Naive thymus-derived CD4-positive, alpha-beta T cell (primary cell): ENCODE results near the gene HS3ST3A1. TPM values are rescaled to one million over a fixed set of nuclear protein-coding genes. Genes with fewer than 3 reads are reported as not detected.

Experiments
- ATAC-seq: fragments of 150-1000 bp; cut with Tn5 transposase; 2 replicates; pipeline ENCODE4 v1.10.0; 2021; ENCODE audit warnings: mild to moderate bottlenecking, moderate library complexity
- CTCF ChIA-PET: fragments of 350-600 bp; sonication (Branson Sonifier 250); formaldehyde crosslinking; loops from one replicate; lab custom pipeline; 2021; ENCODE audit warnings: antibody characterized with exemption; lab: Charles Lee
- POLR2A ChIA-PET: fragments of 350-600 bp; sonication (Branson Sonifier 250); formaldehyde crosslinking; loops from one replicate; lab custom pipeline; 2021; ENCODE audit warnings: antibody characterized with exemption, inconsistent platforms; lab: Charles Lee
- DNase-seq, 9 donors: peaks; one replicate each; pipeline versions ENCODE4 v3.0.0 to v3.0.0-alpha.2; 2020 to 2022; ENCODE audit warnings: mixed read lengths in 1 of 9
- H3K27ac ChIP-seq: one replicate; pipeline ENCODE4 v1.7.0; 2013; ENCODE audit warnings: mild to moderate bottlenecking, low read depth, low read length, moderate library complexity
- H3K27me3 ChIP-seq, 2 donors: one replicate each; pipeline ENCODE4 v1.7.0; 2013; ENCODE audit warnings: low read length in 2 of 2, mild to moderate bottlenecking in 2 of 2, moderate library complexity in 2 of 2; ENCODE audit not compliant: control insufficient read depth in 2 of 2, insufficient read depth in 2 of 2
- H3K36me3 ChIP-seq, 3 experiments: 1 replicate in 2 of 3; 2 replicates in 1 of 3; pipeline ENCODE4 v1.7.0; 2013; ENCODE audit warnings: low read length in 3 of 3, mild to moderate bottlenecking in 3 of 3, moderate library complexity in 1 of 3; ENCODE audit not compliant: insufficient read depth in 3 of 3, control insufficient read depth in 2 of 3
- H3K4me1 ChIP-seq, 2 donors: one replicate each; pipeline ENCODE4 v1.7.0; 2013; ENCODE audit warnings: low read length in 2 of 2, mild to moderate bottlenecking in 2 of 2, moderate library complexity in 1 of 2; ENCODE audit not compliant: control insufficient read depth in 2 of 2, insufficient read depth in 2 of 2
- H3K4me3 ChIP-seq: 2 replicates; pipeline ENCODE4 v1.7.0; 2013; ENCODE audit warnings: mild to moderate bottlenecking, low read length
- H3K9me3 ChIP-seq, 3 experiments: 1 replicate in 2 of 3; 2 replicates in 1 of 3; pipeline ENCODE4 v1.7.0; 2013; ENCODE audit warnings: low read length in 3 of 3; ENCODE audit not compliant: control insufficient read depth in 2 of 3
- H3K27ac Mint-ChIP-seq, 9 donors: one replicate each; pipeline ENCODE4 v1.8.0; 2020 to 2022; ENCODE audit warnings: mixed read lengths in 9 of 9, mild to moderate bottlenecking in 8 of 9, moderate library complexity in 5 of 9, inconsistent platforms in 2 of 9
- H3K27me3 Mint-ChIP-seq, 5 donors: one replicate each; pipeline ENCODE4 v1.8.0; 2021 to 2022; ENCODE audit warnings: mixed read lengths in 5 of 5, mild to moderate bottlenecking in 1 of 5
- H3K36me3 Mint-ChIP-seq, 5 donors: one replicate each; pipeline ENCODE4 v1.8.0; 2020 to 2022; ENCODE audit warnings: mixed read lengths in 5 of 5, mild to moderate bottlenecking in 3 of 5, inconsistent platforms in 1 of 5
- H3K4me1 Mint-ChIP-seq, 7 donors: one replicate each; pipeline ENCODE4 v1.8.0; 2020 to 2022; ENCODE audit warnings: mixed read lengths in 7 of 7, mild to moderate bottlenecking in 3 of 7, inconsistent platforms in 1 of 7
- H3K4me3 Mint-ChIP-seq, 10 donors: one replicate each; pipeline ENCODE4 v1.8.0; 2020 to 2022; ENCODE audit warnings: mild to moderate bottlenecking in 10 of 10, mixed read lengths in 10 of 10, moderate library complexity in 6 of 10, inconsistent platforms in 2 of 10
- H3K9me3 Mint-ChIP-seq, 11 donors: one replicate each; pipeline ENCODE4 v1.8.0; 2020 to 2022; ENCODE audit warnings: mixed read lengths in 11 of 11, mild to moderate bottlenecking in 4 of 11, inconsistent platforms in 1 of 11, moderate library complexity in 1 of 11
- intact Hi-C, 2 donors: fragments of 100-400 bp; cut with micrococcal nuclease; formaldehyde crosslinking; loops; one replicate each; pipeline ENCODE4 v1.15.1; 2023
- polyA plus RNA-seq, 2 donors: library from polyadenylated mRNA; unstranded; fragments of 300-500 nt; fragmentation: Illumina TruSeq; gene quantifications; one replicate each; pipeline ENCODE4 v1.2.3, GENCODE V29; 2021
- total RNA-seq, 6 experiments: library from RNA in 5 of 6; stranded (reverse) in 5 of 6; gene quantifications; 1 replicate in 5 of 6; 2 replicates in 1 of 6; pipeline ENCODE4 v1.2.3 and lab custom pipeline; 2021 to 2026

HS3ST3A1 gene
- total and polyA plus RNA-seq, 7 experiments from 2014 or later = 0.87 to 4.2 (median 3.6) TPM; not detected in 2

- Histone ChIP-seq H3K4me1 (no peaks in the 10 kb centered on the region), H3K27ac (no peak overlapping the region), H3K27me3 (no peaks in the 10 kb centered on the region), H3K9me3 (peaks cover 0 to 3% (median 0%) of the 10 kb centered on the region in 3 experiments), H3K36me3 (no peaks in the 10 kb centered on the region), H3K4me3 (no peak overlapping the region)
- Mint-ChIP-seq H3K36me3 (peaks cover 0 to 5% (median 0%) of the 10 kb centered on the region in 5 donors), H3K27ac (no peak overlapping the region), H3K27me3 (peaks cover 0 to 22% (median 7%) of the 10 kb centered on the region in 5 donors), H3K9me3 (peaks cover 0 to 14% (median 4%) of the 10 kb centered on the region in 11 donors), H3K4me1 (no peaks in the 10 kb centered on the region), H3K4me3 (no peak overlapping the region)
- CTCF ChIA-PET = no interaction called here
- POLR2A ChIA-PET = no interaction called here
- ATAC-seq (no peak), DNase-seq (no peak)
- intact Hi-C loops = no loop called here
Measured at GRCh38 chr17:13537871-13538643, 63.7 kb downstream of the HS3ST3A1 start.

- Histone ChIP-seq H3K4me1 (no peaks in the 10 kb centered on the region), H3K27me3 (no peaks in the 10 kb centered on the region), H3K27ac (no peak overlapping the region), H3K36me3 (no peaks in the 10 kb centered on the region), H3K4me3 (no peak overlapping the region), H3K9me3 (peaks cover 0 to 3% (median 0%) of the 10 kb centered on the region in 3 experiments)
- Mint-ChIP-seq H3K4me3 (no peak overlapping the region), H3K9me3 (peaks cover 0 to 15% (median 4%) of the 10 kb centered on the region in 11 donors), H3K36me3 (peaks cover 0 to 5% (median 0%) of the 10 kb centered on the region in 5 donors), H3K27me3 (peaks cover 0 to 30% (median 15%) of the 10 kb centered on the region in 5 donors), H3K27ac (no peak overlapping the region), H3K4me1 (no peaks in the 10 kb centered on the region)
- ATAC-seq (no peak), DNase-seq (no peak)
- intact Hi-C loops = no loop called here
- ChIA-PET POLR2A (no interaction called here), CTCF (no interaction called here)
Measured at GRCh38 chr17:13537167-13537731, 64.5 kb downstream of the HS3ST3A1 start.

GRCh38 chr17:13534946-13535345 lies 66.8 kb downstream of the HS3ST3A1 start:
- ChIA-PET POLR2A (no interaction called here), CTCF (no interaction called here)
- Histone ChIP-seq H3K4me1 (no peaks in the 10 kb centered on the region), H3K9me3 (peaks cover 0 to 3% (median 0%) of the 10 kb centered on the region in 3 experiments), H3K27ac (no peak overlapping the region), H3K4me3 (no peak overlapping the region), H3K27me3 (no peaks in the 10 kb centered on the region), H3K36me3 (no peaks in the 10 kb centered on the region)
- Mint-ChIP-seq H3K27ac (no peak overlapping the region), H3K36me3 (peaks cover 0 to 5% (median 0%) of the 10 kb centered on the region in 5 donors), H3K9me3 (peaks cover 0 to 22% (median 2%) of the 10 kb centered on the region in 11 donors), H3K4me1 (no peaks in the 10 kb centered on the region), H3K27me3 (peaks cover 0 to 35% (median 21%) of the 10 kb centered on the region in 5 donors), H3K4me3 (no peak overlapping the region)
- DNase-seq (no peak), ATAC-seq (no peak)
- intact Hi-C loops = no loop called here

GRCh38 chr17:13531721-13532120 lies 70.0 kb downstream of the HS3ST3A1 start:
- POLR2A ChIA-PET = no interaction called here

GRCh38 chr17:13525876-13526275 lies 75.9 kb downstream of the HS3ST3A1 start:
- CTCF ChIA-PET = no interaction called here
- Histone ChIP-seq H3K4me3 (no peak overlapping the region), H3K9me3 (no peaks in the 10 kb centered on the region), H3K4me1 (no peaks in the 10 kb centered on the region), H3K27me3 (peaks cover 0 to 3% of the 10 kb centered on the region in 2 donors), H3K27ac (no peak overlapping the region), H3K36me3 (no peaks in the 10 kb centered on the region)
- Mint-ChIP-seq H3K36me3 (no peaks in the 10 kb centered on the region), H3K27ac (no peak overlapping the region), H3K4me1 (no peaks in the 10 kb centered on the region), H3K9me3 (peaks cover 0 to 2% (median 0%) of the 10 kb centered on the region in 11 donors), H3K27me3 (peaks cover 0 to 30% (median 21%) of the 10 kb centered on the region in 5 donors), H3K4me3 (no peak overlapping the region)
- DNase-seq (no peak), ATAC-seq (no peak)
- POLR2A ChIA-PET = no interaction called here
- intact Hi-C loops = no loop called here

More at GRCh38 chr17:13531721-13532120, 70.0 kb downstream of the HS3ST3A1 start:
- Histone ChIP-seq H3K9me3 (peaks cover 0 to 3% (median 0%) of the 10 kb centered on the region in 3 experiments), H3K36me3 (no peaks in the 10 kb centered on the region), H3K4me3 (no peak overlapping the region), H3K4me1 (no peaks in the 10 kb centered on the region), H3K27ac (no peak overlapping the region), H3K27me3 (peaks cover 0 to 3% of the 10 kb centered on the region in 2 donors)
- no peak overlapping the region for H3K27ac Mint-ChIP-seq
- no peak for DNase-seq
- no peaks in the 10 kb centered on the region for H3K4me1 Mint-ChIP-seq
- peaks cover 0 to 22% (median 3%) of the 10 kb centered on the region in 11 donors for H3K9me3 Mint-ChIP-seq
- CTCF ChIA-PET = no interaction called here
- H3K4me3 Mint-ChIP-seq = no peak overlapping the region
- no peak for ATAC-seq
- H3K27me3 Mint-ChIP-seq = peaks cover 0 to 44% (median 28%) of the 10 kb centered on the region in 5 donors
- peaks cover 0 to 5% (median 0%) of the 10 kb centered on the region in 5 donors for H3K36me3 Mint-ChIP-seq
- intact Hi-C loops = no loop called here

- DNase-seq (no peak), ATAC-seq (no peak)
- Histone ChIP-seq H3K4me1 (no peaks in the 10 kb centered on the region), H3K27me3 (no peaks in the 10 kb centered on the region), H3K36me3 (no peaks in the 10 kb centered on the region), H3K27ac (no peak overlapping the region), H3K4me3 (no peak overlapping the region), H3K9me3 (no peaks in the 10 kb centered on the region)
- ChIA-PET POLR2A (no interaction called here), CTCF (interaction anchor here (0.7 kb wide), 1 partner anchor 120 kb away, joined by 4 read pairs; no protein-coding TSS in a partner anchor)
- intact Hi-C loops = no loop called here
- Mint-ChIP-seq H3K27me3 (peaks cover 0 to 19% (median 7%) of the 10 kb centered on the region in 5 donors), H3K4me3 (no peak overlapping the region), H3K27ac (no peak overlapping the region), H3K9me3 (peaks cover 0 to 2% (median 0%) of the 10 kb centered on the region in 11 donors), H3K36me3 (no peaks in the 10 kb centered on the region), H3K4me1 (no peaks in the 10 kb centered on the region)
Measured at GRCh38 chr17:13523164-13523563, 78.6 kb downstream of the HS3ST3A1 start.
